EH (cell line): ENCODE measurements around the gene TTC38.

Experiments
- DNase-seq: peaks from one replicate; pipeline ENCODE4 v3.0.0-alpha.2; 2015; ENCODE audit warnings: low read depth

Gene TTC38

DNA sequence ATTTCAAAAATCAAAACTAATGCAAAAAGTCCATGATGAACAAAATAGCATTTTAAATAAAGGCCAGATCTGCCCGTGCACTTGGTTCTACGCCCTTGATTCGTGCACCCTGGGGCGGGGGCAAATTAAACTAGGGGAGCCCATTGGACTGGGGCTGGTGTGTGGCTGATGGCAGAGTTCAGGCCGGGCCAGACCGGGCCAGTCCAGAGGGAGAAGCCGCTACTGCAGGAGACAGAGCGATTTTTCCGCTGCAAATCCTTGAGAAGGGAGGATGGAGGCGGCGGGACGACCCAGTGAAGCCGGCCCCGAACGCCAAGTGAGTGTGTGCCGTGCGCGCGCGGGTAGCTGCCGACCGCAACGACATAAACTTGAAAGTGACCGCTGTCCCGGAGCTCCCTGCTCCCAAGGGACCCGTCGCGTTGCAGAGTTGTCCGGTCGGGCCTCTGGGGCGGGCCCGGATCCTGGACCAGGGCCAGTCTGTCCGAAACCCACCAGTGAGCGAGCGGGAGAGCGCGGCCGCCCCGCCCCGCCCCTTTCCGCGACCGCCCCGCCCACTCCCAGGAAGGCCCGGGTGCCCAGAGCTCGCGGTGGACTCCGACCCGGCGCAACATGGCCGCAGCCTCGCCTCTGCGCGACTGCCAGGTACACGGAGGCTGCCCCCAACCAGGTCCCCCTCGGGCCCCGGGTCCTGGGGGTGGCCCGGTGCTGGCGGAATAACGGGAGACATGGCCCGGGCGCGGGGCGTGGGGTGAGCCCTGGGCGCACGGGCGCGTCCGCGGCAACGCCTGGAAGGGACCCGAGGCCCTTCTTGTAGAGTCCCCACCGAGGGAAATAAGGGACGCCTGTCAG, at the start of gene TTC38:
TTC38 (plus strand) TSS at position 578 of the 849 bp plus-strand sequence; CDS start at position 610, 32 bp downstream.
- DNase-seq: peak; percentile 89

DNA sequence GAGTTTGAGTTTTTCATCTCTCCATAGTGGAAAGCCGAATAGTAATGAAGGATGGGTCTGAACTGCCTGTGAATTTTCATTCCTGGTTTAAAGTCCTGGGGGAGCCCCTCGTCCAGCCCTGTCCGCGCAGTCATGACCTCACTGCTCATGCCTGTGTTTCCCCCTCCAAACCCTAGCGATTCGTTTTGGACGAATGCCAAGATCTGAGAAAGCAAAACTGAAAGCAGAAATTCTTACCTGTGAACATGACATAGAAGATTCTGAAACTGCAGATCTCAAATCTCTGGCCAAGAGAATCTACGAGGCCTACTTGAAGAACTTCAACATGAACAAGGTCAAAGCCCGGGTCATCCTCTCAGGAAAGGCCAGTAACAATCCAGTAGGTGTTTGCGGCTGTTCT, 48.2 kb upstream of the TTC38 start:
- DNase-seq: no peak

DNA sequence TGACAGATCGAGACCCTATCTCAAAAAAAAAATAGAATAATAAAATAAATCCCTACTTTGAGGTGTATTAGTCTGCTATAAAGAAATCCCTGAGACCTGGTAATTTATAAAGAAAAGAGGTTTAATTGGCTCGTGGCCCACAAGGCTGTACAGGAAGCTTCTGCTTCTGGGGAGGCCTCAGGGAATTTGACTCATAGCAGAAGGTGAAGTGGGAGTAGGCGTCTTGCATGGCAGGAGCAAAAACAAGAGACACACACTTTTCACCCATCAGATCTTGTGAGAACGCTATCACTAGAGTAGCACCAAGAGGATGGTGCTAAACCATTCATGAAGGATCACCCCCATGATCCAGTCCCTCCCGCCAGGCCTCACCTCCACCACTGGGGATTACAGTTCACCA, 46.9 kb upstream of the TTC38 start:
- peak; percentile 13 for DNase-seq

DNA sequence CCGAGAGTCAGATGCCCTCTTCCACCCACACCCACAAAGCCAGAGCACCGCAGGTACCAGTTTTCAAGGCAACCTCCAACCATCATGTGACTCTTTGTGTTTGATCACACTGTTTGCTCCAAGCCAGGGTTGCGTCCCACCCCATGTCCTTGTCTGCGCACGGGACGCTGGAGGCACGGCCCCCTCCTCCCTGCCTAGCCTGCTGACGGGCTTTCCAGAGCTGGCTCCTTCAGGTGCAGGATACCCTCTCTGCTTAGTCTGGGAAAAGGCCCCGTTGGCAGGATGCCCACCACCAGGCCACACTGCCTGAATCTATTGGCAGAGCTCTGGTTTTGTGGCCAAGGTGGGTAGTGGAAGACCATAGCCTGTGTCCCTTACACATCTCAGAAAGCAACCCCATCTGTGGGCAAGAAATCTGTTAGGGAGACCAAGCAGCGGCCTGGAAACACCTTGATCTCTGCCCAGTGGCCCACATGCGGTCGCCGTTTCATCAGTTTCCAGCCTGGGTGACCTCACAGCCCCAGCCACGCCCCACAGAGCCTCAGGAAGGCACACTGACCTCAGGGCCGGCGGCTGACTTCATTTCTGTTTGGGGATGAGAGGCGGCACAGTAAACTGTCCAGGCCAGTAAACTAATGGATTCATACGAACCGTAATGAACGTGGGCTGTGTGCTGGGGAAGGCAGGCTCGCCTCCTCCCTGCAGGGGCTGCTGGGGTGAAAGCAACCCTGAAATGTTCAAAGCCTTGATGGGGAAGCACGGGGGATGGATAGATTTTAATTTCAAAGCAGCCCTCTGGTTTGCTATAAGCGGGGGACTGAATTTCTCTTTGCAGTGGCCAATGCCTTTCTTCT, 43.5 kb upstream of the TTC38 start:
- DNase-seq: no peak

DNA sequence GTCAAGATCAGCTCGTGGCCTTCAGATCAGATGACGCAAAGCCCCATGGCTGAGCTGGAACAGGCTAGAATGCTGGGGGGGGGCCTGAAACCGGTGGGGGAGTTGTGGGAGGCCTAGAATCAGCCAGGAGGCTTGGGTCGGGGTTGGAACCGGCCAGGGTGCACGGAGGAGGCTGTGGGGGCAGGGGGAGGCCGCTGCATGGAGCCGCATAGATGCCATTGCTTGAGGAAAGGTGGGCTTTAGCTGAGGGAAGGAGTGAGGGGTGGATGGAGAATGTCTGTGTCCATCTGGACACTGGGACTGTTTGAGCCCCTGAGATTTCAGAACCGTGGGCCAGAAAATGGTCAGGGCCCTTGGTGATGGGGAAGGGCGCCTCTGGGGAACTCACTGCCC, 42.9 kb upstream of the TTC38 start:
- DNase-seq: no peak

GRCh38 chr22:46225631-46226030, 42.2 kb upstream of the TTC38 start:
- no peak for DNase-seq

GRCh38 chr22:46226577-46226976, 41.2 kb upstream of the TTC38 start:
- no peak for DNase-seq

GRCh38 chr22:46229701-46230100, 38.1 kb upstream of the TTC38 start:
- peak; percentile 45 for DNase-seq

DNA sequence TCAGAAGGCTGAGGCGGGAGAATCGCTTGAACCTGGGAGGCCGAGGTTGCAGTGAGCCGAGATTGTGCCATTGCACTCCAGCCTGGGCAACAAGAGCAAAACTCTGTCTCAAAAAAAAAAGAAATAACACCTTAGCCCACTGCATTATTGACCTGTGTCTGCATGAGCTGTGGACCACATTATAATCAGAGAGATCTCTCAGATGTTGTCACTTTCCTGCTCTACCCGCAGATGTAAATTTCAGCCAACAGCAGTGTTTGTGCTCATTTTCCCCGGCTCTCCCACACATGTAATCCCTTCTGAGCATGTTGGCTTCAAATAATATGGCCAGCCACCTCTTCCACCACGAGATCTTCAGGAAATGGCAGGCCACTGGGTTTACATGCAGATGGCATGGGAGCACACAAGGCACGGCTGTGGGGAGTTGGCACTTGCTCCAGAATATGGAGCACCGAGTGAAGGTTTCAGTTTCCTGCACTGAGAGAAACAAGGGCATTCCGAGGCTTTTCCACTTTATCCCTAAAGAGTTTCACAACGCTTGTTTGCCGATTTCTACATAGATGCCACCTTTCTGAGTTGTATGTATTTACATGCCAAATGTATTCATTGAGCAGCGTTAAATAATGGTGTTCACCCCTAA, 37.4 kb upstream of the TTC38 start:
- DNase-seq: no peak

DNA sequence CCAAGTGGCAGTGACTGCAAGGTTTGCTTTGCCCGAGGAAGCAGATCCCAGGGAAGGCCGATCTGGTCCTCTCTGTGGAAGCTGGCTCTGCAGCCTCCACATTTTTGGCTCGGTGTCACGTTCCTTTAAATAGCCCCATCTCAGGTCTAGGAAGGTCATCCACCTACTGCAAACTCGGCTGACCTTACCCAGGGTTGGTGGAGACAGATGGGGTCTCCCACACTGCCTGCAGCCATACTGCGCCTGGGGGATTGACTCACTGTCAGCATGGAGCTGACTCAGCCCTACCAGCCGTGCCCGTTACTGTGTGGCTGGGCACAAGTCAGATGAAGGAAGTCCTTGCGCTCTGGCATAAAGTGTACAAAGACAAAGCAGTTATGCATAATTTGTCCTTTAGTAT, 34.6 kb upstream of the TTC38 start:
- no peak for DNase-seq

- DNase-seq: no peak
These were observed 32.8 kb upstream of the TTC38 start for GRCh38 chr22:46234969-46235368.

GRCh38 chr22:46237453-46238124, 30.2 kb upstream of the TTC38 start:
- DNase-seq: no peak

DNA sequence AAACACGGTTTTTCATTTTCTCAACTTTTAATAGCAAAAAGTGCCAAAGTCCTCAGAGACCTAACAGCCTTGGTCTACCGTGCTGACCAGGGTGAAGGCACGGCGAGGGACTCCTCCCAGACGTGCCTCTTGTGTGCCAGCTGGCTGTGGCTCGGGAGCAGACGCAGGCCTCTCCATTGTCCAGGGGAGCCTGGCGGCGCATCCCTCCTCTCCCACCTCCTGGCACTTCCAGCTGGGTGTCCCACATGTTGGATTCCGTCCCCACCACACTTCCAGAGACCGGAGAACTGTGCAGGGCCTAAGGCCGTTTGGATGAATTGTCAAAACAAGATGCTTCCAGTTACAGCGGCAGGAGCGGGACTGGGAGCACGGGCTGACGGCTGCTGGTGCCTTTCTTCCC, 29.3 kb upstream of the TTC38 start:
- no peak for DNase-seq

GRCh38 chr22:46239261-46240048, 28.4 kb upstream of the TTC38 start:
- DNase-seq: no peak

- DNase-seq: no peak
These were observed 27.7 kb upstream of the TTC38 start for GRCh38 chr22:46240073-46240472.

DNA sequence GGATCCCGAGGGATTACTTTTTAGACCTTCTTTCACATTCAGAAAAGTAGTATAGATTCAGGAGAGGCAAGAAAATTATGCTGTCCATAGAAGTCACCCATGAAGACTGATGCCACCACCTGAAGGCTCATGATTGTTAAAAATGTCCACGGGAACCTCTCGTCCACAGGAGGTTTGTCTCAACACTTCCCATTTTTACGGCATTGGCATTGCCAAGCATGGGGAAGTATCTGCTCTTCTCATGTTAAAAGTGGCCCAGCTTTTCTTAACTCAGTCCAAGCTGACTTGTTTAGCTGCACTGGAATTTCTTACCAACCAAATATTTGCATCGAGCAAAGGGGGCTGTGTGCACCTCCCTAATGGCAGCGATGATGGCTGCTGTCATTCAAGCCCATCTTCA, 27.3 kb upstream of the TTC38 start:
- no peak for DNase-seq

- DNase-seq: no peak
These were observed 26.9 kb upstream of the TTC38 start for GRCh38 chr22:46240907-46241306.

DNA sequence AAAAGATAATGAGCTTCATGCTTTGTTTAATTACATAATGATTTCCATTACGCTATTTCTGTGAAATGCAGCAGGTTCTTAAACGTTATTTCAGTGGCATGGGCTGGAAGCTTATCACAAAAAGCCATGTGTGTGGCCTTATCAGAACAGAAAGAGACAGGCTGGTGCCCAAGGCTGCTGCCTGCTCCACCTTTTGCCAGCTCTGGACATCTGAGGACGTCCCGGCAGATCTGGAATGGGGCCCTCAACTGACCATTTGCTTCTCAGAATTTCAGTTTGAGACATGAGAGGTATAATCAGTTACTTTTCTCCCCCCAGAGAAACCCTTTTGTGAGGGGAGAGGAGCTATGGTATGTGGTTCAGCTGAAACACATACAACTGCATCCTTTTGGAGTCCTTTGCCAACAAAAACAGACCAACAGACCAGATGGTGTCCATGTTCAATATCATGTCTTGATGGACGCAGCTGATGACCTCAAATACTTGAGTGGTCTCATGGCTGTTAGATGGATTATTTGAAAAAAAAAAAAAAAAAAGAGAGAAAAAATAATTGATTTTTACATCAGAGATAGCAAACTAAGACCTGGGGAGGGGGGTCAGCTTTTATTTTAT, 26.3 kb upstream of the TTC38 start:
- no peak for DNase-seq

- no peak for DNase-seq
These were observed 25.7 kb upstream of the TTC38 start for GRCh38 chr22:46242076-46242475.

DNA sequence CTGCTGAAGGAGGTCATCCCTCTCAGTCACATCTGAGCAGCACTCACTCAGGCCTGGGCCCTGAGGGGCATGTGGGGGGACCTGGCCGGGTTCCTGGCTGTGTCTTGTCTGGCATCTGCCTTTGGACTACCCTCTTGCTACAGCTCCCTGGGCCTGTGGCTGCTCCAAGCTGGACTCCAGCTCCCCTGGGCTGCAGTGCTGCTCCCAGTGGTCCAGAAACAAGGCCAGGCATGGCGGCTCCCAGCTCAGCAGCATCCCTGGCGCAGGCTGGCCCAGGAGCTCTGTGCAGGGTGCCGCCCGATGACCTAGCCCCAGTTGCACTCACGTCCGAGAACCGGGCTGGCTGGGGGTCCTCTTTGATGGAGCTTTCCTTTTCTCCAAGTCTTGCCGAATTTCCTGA, 23.0 kb upstream of the TTC38 start:
- DNase-seq: no peak

GRCh38 chr22:46245511-46245910, 22.3 kb upstream of the TTC38 start:
- DNase-seq: no peak
